Endodermal cell (in vitro differentiated cells): ENCODE measurements around the gene SDCCAG8. TPM values are rescaled to one million over a fixed set of nuclear protein-coding genes. Genes with fewer than 3 reads are reported as not detected.
A peak's percentile ranks its signal among the peaks of the same experiment; 100 is the strongest.

ENCODE experiments used
- DNase-seq: peaks from one replicate; pipeline ENCODE4 v3.0.0-alpha.2; 2017
- H3K27ac ChIP-seq: 2 replicates; pipeline ENCODE4 v1.5.1; 2013; ENCODE audit warnings: mild to moderate bottlenecking, low read depth, low read length, moderate library complexity
- H3K27me3 ChIP-seq: 2 replicates; pipeline ENCODE4 v1.6.1; 2013; ENCODE audit warnings: mild to moderate bottlenecking, low read length, moderate library complexity; ENCODE audit not compliant: insufficient read depth, control insufficient read depth, poor library complexity, severe bottlenecking
- H3K36me3 ChIP-seq: 2 replicates; pipeline ENCODE4 v1.7.0; 2013; ENCODE audit warnings: mild to moderate bottlenecking, low read length, moderate library complexity; ENCODE audit not compliant: control insufficient read depth, insufficient read depth
- H3K4me1 ChIP-seq: one replicate; pipeline ENCODE4 v1.7.0; 2013; ENCODE audit warnings: low read length; ENCODE audit not compliant: control insufficient read depth, insufficient read depth
- H3K4me3 ChIP-seq: 2 replicates; pipeline ENCODE4 v1.5.1; 2013; ENCODE audit warnings: mild to moderate bottlenecking, low read length, moderate library complexity
- H3K9ac ChIP-seq: 2 replicates; pipeline ENCODE4 v1.6.1; 2013; ENCODE audit warnings: mild to moderate bottlenecking, low read length, moderate library complexity; ENCODE audit not compliant: poor library complexity, severe bottlenecking; ENCODE audit errors: extremely low read depth
- H3K9me3 ChIP-seq: 2 replicates; pipeline ENCODE4 v1.6.1; 2013; ENCODE audit warnings: mild to moderate bottlenecking, low read length, moderate library complexity; ENCODE audit not compliant: control insufficient read depth
- H3K27ac Mint-ChIP-seq: 2 replicates; pipeline ENCODE4 v1.8.0; 2020; ENCODE audit warnings: mixed read lengths
- H3K27me3 Mint-ChIP-seq: 2 replicates; pipeline ENCODE4 v1.8.0; 2021; ENCODE audit warnings: mild to moderate bottlenecking, mixed read lengths; ENCODE audit not compliant: insufficient read depth
- H3K36me3 Mint-ChIP-seq: 2 replicates; pipeline ENCODE4 v1.8.0; 2020; ENCODE audit warnings: low read depth, mixed read lengths
- H3K4me1 Mint-ChIP-seq: 2 replicates; pipeline ENCODE4 v1.8.0; 2020; ENCODE audit warnings: mixed read lengths
- H3K4me3 Mint-ChIP-seq: 2 replicates; pipeline ENCODE4 v1.8.0; 2020; ENCODE audit warnings: mild to moderate bottlenecking, moderate library complexity, mixed read lengths
- H3K9me3 Mint-ChIP-seq: 2 replicates; pipeline ENCODE4 v1.8.0; 2020; ENCODE audit warnings: mild to moderate bottlenecking, mixed read lengths
- CTCF ChIP-seq: fragments of 200-600 bp; sonication (generic); conservative IDR thresholded peaks from 2 replicates; pipeline ENCODE4 v1.5.0; 2021; ENCODE audit warnings: antibody characterized with exemption, mild to moderate bottlenecking
- WGBS, 2 experiments: methylation state at CpG; one replicate each; pipeline versions ENCODE4 v1.1.5 to v1.1.7; 2013; ENCODE audit warnings: missing lambda C conversion rate in 2 of 2, mixed read lengths in 1 of 2; ENCODE audit not compliant: insufficient coverage in 1 of 2, insufficient read length in 1 of 2; 5-methylcytosine and 5-hydroxymethylcytosine counted together
- total RNA-seq, 2 donors: library from RNA; stranded (reverse); fragmentation: NEBNext Ultra II Directional in 1 of 2; extraction: Animal tissue kit (Norgen Biotek cat#: 25700) in 1 of 2; gene quantifications; 2 replicates in 1 of 2; 3 replicates in 1 of 2; pipeline ENCODE4 v1.2.1, GENCODE V29; 2021

Gene SDCCAG8
- total RNA-seq, 2 donors from 2014 or later = 19.8 to 27.5 TPM

DNA sequence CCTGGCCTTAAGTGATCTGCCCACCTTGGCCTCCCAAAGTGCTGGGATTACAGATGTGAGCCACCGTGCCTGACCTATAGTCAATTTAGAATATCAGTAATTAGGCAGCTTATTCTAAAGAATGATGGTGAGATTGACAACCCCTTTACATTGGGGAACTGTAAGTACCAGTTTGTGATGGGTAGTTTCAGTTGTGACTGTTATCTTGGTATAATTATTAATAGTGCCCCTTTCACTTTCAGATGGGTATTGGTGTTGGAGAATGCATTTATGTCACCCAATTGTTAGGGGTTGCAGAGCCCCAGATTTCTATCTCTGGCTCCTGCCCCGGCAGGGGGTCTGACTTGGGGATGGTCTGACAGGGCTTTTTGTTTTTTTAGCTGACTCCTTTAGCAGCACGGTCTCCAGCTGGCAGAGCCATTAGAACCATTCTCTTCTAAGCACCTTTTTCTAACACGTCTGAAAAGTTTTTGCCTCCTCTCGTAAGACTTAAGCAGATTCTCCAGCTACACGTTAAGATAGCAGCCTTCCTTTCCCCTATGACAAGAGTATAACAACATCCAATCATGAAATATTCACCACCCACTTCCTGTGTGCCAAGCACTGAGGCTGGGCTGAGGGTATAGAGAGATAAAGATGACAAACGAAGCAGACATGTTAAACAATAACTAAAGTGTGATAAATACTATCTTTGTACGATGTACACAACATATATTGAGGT, 157.8 kb downstream of the SDCCAG8 start:
- Histone ChIP-seq H3K4me1 (peaks cover under 1% of the 10 kb centered on the region), H3K36me3 (no peaks in the 10 kb centered on the region), H3K9ac (no peak overlapping the region), H3K27me3 (no peaks in the 10 kb centered on the region), H3K27ac (no peak overlapping the region), H3K4me3 (no peak overlapping the region), H3K9me3 (no peaks in the 10 kb centered on the region)
- WGBS, 2 experiments = 58 to 76% methylated on average over 2 to 8 of the region's 8 CpGs
- no peaks in the 10 kb centered on the region for H3K36me3 Mint-ChIP-seq
- peaks cover 29% of the 10 kb centered on the region for H3K4me1 Mint-ChIP-seq
- no peaks in the 10 kb centered on the region for H3K9me3 Mint-ChIP-seq
- DNase-seq = peak; percentile 86
- no peak for TF ChIP-seq CTCF
- H3K27me3 Mint-ChIP-seq = no peaks in the 10 kb centered on the region
- no peak overlapping the region for H3K27ac Mint-ChIP-seq
- no peak overlapping the region for H3K4me3 Mint-ChIP-seq

DNA sequence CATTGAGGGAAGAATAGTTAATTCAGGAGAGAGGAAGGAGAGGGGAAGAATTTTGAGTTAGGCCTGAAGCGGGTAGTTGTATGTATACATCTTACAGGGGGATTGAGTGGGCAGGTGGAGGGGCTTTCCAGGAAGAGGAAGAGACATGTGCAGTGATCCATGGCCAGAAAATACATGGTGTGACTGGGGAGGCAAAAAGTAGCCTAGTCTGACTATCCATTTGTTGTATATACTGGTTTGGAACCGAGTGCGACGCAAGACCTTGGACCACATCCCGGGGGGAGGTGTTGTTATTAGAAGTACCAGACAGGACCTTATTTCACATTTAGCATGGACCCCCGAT, 158.3 kb downstream of the SDCCAG8 start:
- no peak for DNase-seq
- H3K4me1 Mint-ChIP-seq = peaks cover 26% of the 10 kb centered on the region
- no peaks in the 10 kb centered on the region for H3K36me3 ChIP-seq
- WGBS, 2 experiments = 94 to 100% methylated on average over 1 to 5 of the region's 6 CpGs
- TF ChIP-seq CTCF = no peak
- no peaks in the 10 kb centered on the region for H3K9me3 ChIP-seq
- H3K27me3 ChIP-seq = no peaks in the 10 kb centered on the region
- H3K27ac Mint-ChIP-seq = no peak overlapping the region
- H3K4me3 Mint-ChIP-seq = no peak overlapping the region
- H3K4me3 ChIP-seq = no peak overlapping the region
- no peak overlapping the region for H3K9ac ChIP-seq
- no peaks in the 10 kb centered on the region for H3K4me1 ChIP-seq
- H3K27me3 Mint-ChIP-seq = no peaks in the 10 kb centered on the region
- no peak overlapping the region for H3K27ac ChIP-seq
- no peaks in the 10 kb centered on the region for H3K36me3 Mint-ChIP-seq
- no peaks in the 10 kb centered on the region for H3K9me3 Mint-ChIP-seq

DNA sequence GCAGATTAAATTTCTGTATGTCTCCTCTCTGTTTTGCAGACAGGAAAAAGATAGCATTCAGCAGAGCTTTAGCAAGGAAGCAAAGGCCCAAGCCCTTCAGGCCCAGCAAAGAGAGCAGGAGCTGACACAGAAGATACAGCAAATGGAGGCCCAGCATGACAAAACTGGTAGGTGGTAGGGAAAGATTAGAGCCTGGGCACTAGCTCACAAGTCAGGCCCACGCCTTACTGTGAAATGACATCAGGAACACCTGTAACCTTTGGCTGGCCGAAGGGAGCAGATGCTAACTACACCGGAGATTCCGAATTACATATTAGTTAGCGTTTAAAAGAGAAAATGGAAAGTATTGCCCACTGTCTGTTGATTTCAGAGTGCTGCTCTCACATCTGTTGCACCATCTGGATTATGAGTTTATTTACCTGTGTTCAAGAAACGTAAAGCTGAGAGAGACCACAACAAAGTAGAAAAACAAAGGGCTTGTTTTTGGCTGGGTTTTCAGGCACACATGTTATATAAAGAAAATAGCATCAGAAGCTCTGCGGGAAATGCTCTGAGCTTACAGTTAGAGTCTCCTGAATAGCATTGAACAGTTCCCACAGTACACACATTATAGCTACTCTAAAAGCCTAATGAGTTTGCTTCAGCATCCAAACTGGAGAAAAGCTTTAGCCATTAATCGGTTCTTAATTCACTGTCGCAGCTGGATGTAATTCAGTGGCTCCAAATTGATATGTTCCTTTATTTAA, 160.0 kb downstream of the SDCCAG8 start:
- WGBS, 2 experiments = 90 to 99% methylated on average over 7 to 9 of the region's 9 CpGs
- Histone ChIP-seq H3K9ac (no peak overlapping the region), H3K9me3 (no peaks in the 10 kb centered on the region), H3K36me3 (no peaks in the 10 kb centered on the region), H3K4me3 (no peak overlapping the region), H3K4me1 (no peaks in the 10 kb centered on the region), H3K27ac (no peak overlapping the region), H3K27me3 (no peaks in the 10 kb centered on the region)
- TF ChIP-seq CTCF = no peak
- DNase-seq = peak; percentile 52
- Mint-ChIP-seq H3K27me3 (no peaks in the 10 kb centered on the region), H3K27ac (peak overlapping the region; percentile 14), H3K4me3 (no peak overlapping the region), H3K36me3 (no peaks in the 10 kb centered on the region), H3K4me1 (peaks cover 26% of the 10 kb centered on the region), H3K9me3 (no peaks in the 10 kb centered on the region)
